HepG2 (cell line): ENCODE measurements around the gene GSDMA. TPM values are rescaled to one million over a fixed set of nuclear protein-coding genes. Genes with fewer than 3 reads are reported as not detected.

Experiments
- CREB1 ChIP-seq, 2 experiments: fragments of 450-650 bp in 1 of 2; IDR thresholded peaks; 2 replicates each; pipeline ENCODE4 v1.6.1; 2016 to 2017; ENCODE audit warnings: control low read depth in 1 of 2, mild to moderate bottlenecking in 1 of 2, missing compliant biosample characterization in 1 of 2, missing genetic modification characterization in 1 of 2
- FOXO4 ChIP-seq: sonication (generic); formaldehyde crosslinking; conservative IDR thresholded peaks from 2 replicates; pipeline ENCODE4 v1.8.1; 2023; ENCODE audit warnings: missing genetic modification reagents
- KAT2B ChIP-seq: fragments of 150-350 bp; IDR thresholded peaks from 2 replicates; pipeline ENCODE4 v1.6.1; 2014; ENCODE audit warnings: low read depth, low read length, borderline replicate concordance
- MBD4 ChIP-seq: IDR thresholded peaks from 2 replicates; pipeline ENCODE4 v1.6.1; 2012; ENCODE audit warnings: low read length, inconsistent platforms, borderline replicate concordance
- MED1 ChIP-seq: sonication (generic); formaldehyde crosslinking; IDR thresholded peaks from 2 replicates; pipeline ENCODE4 v1.4.0; 2020; ENCODE audit warnings: missing genetic modification reagents
- MLXIP ChIP-seq: sonication (generic); formaldehyde crosslinking; IDR thresholded peaks from 2 replicates; pipeline ENCODE4 v1.9.0; 2021; ENCODE audit warnings: missing genetic modification reagents, borderline replicate concordance
- MTA1 ChIP-seq: sonication (generic); formaldehyde crosslinking; IDR thresholded peaks from 2 replicates; pipeline ENCODE4 v1.4.0; 2020; ENCODE audit warnings: missing genetic modification reagents, mild to moderate bottlenecking, borderline replicate concordance
- NFIC ChIP-seq: IDR thresholded peaks from 2 replicates; pipeline ENCODE4 v1.6.1; 2012; ENCODE audit warnings: mild to moderate bottlenecking, low read length, inconsistent platforms
- PHF21A ChIP-seq: sonication (generic); formaldehyde crosslinking; IDR thresholded peaks from 2 replicates; pipeline ENCODE4 v1.5.0; 2020; ENCODE audit warnings: mild to moderate bottlenecking, missing genetic modification reagents
- PITX1 ChIP-seq: sonication (generic); formaldehyde crosslinking; IDR thresholded peaks from 2 replicates; pipeline ENCODE4 v1.5.1; 2020; ENCODE audit warnings: mild to moderate bottlenecking, missing genetic modification reagents
- POLR2AphosphoS2 ChIP-seq: IDR thresholded peaks from 2 replicates; pipeline ENCODE4 v1.6.1; 2011; ENCODE audit warnings: low read depth, low read length, improper control_type of control experiment
- RARG ChIP-seq: sonication (generic); formaldehyde crosslinking; IDR thresholded peaks from 2 replicates; pipeline ENCODE4 v1.4.0; 2020; ENCODE audit warnings: low read depth, mild to moderate bottlenecking, missing genetic modification reagents
- RORA ChIP-seq: sonication (generic); formaldehyde crosslinking; IDR thresholded peaks from 2 replicates; pipeline ENCODE4 v1.5.0; 2020; ENCODE audit warnings: mild to moderate bottlenecking, missing genetic modification reagents, moderate library complexity
- SP1 ChIP-seq, 2 experiments: fragments of 450-650 bp in 1 of 2; sonication (generic) in 1 of 2; formaldehyde crosslinking in 1 of 2; IDR thresholded peaks; 2 replicates each; pipeline versions ENCODE4 v1.4.0 to v1.6.1; 2016 to 2020; ENCODE audit warnings: missing genetic modification reagents in 1 of 2
- ZBTB21 ChIP-seq: sonication (generic); formaldehyde crosslinking; IDR thresholded peaks from 2 replicates; pipeline ENCODE4 v1.4.0; 2020; ENCODE audit warnings: missing genetic modification reagents
- ZKSCAN5 ChIP-seq: sonication (generic); formaldehyde crosslinking; IDR thresholded peaks from 2 replicates; pipeline ENCODE4 v1.5.1; 2020; ENCODE audit warnings: mild to moderate bottlenecking, missing genetic modification reagents
- ZMYM4 ChIP-seq: sonication (generic); formaldehyde crosslinking; IDR thresholded peaks from 2 replicates; pipeline ENCODE4 v1.8.1; 2023; ENCODE audit warnings: mild to moderate bottlenecking, missing genetic modification reagents
- ZNF256 ChIP-seq: sonication (generic); formaldehyde crosslinking; conservative IDR thresholded peaks from 2 replicates; pipeline ENCODE4 v1.4.0; 2020; ENCODE audit warnings: missing genetic modification reagents
- ZNF329 ChIP-seq: sonication (generic); formaldehyde crosslinking; IDR thresholded peaks from 2 replicates; pipeline ENCODE4 v1.9.0; 2021; ENCODE audit warnings: low read depth, mild to moderate bottlenecking, missing genetic modification reagents
- ZNF34 ChIP-seq: sonication (generic); formaldehyde crosslinking; IDR thresholded peaks from 2 replicates; pipeline ENCODE4 v1.4.0; 2020; ENCODE audit warnings: mild to moderate bottlenecking, missing genetic modification reagents, borderline replicate concordance
- ZNF501 ChIP-seq: sonication (generic); formaldehyde crosslinking; IDR thresholded peaks from 2 replicates; pipeline ENCODE4 v1.5.1; 2020; ENCODE audit warnings: mild to moderate bottlenecking, moderate library complexity, missing genetic modification reagents
- ZNF749 ChIP-seq: sonication (generic); formaldehyde crosslinking; IDR thresholded peaks from 2 replicates; pipeline ENCODE4 v1.8.0; 2022; ENCODE audit warnings: mild to moderate bottlenecking, missing genetic modification reagents, moderate library complexity, borderline replicate concordance
- ZSCAN29 ChIP-seq: sonication (generic); formaldehyde crosslinking; conservative IDR thresholded peaks from 2 replicates; pipeline ENCODE4 v1.4.0; 2020; ENCODE audit warnings: mild to moderate bottlenecking, missing genetic modification reagents
- polyA plus RNA-seq, 8 experiments: library from polyadenylated mRNA; depleted of rRNA in 3 of 8; stranded (reverse) in 7 of 8; unstranded in 1 of 8; fragments of >200 nt; fragmentation: Illumina TruSeq in 4 of 8; extraction: Trizol in 4 of 8; gene quantifications; 2 replicates each; pipeline versions ENCODE4 v1.2.1 to v1.2.3, GENCODE V29; 2011 to 2016; ENCODE audit warnings: low read depth in 4 of 8, missing spikeins in 1 of 8, mixed read lengths in 1 of 8; ENCODE audit not compliant: insufficient read depth in 1 of 8
- total RNA-seq, 5 experiments: library from RNA; depleted of rRNA; stranded (reverse); fragments of >200 nt; fragmentation: Illumina TruSeq; extraction: Trizol; gene quantifications; 2 replicates each; pipeline ENCODE4 v1.2.3, GENCODE V29; 2016; ENCODE audit warnings: low read depth in 1 of 5
- TF ChIP-seq, protein P1 (sequence below): IDR thresholded peaks from 2 replicates; pipeline ENCODE4 v1.6.1; 2012; ENCODE audit warnings: low read depth, low read length, improper control_type of control experiment

Gene GSDMA
- total and polyA plus RNA-seq, 2 of the 13 experiments (the other 11 are each of a cell fraction or from before 2014, with no cell fraction given): not detected

GRCh38 chr17:39923836-39924690, 38.7 kb upstream of the GSDMA start (continued):
- TF ChIP-seq FOXO4 (CRISPR knock-in tag) (no peak), ZNF501 (CRISPR knock-in tag) (peak; percentile 93), ZMYM4 (peak; percentile 49; the same call in 1 of the 2 replicates), KAT2B (no peak), ZKSCAN5 (0 out of 2 replicates have a peak, but pooled peaks have one; percentile 4), MED1 (CRISPR knock-in tag) (peak; percentile 100), RARG (CRISPR knock-in tag) (no peak), POLR2AphosphoS2 (no peak), PHF21A (peak; percentile 100), ZBTB21 (0 out of 2 replicates have a peak, but pooled peaks have one; percentile 40), ZNF749 (peak; percentile 97), ZNF34 (CRISPR knock-in tag) (peak; percentile 86; the same call in 1 of the 2 replicates), ZSCAN29 (CRISPR knock-in tag) (peak; percentile 97), MLXIP (CRISPR knock-in tag) (no peak; the same call in 1 of the 2 replicates), MTA1 (CRISPR knock-in tag) (peak; percentile 99), RORA (CRISPR knock-in tag) (no peak), PITX1 (CRISPR knock-in tag) (peak; percentile 94), CREB1 (IDR thresholded peaks at IDR 0.05) (peak; percentile 34; the same call in 1 of the 2 replicates), CREB1 (CRISPR knock-in tag; IDR thresholded peaks at IDR 0.05) (no peak), MBD4 (no peak), ZNF256 (CRISPR knock-in tag) (0 out of 2 replicates have a peak, but pooled peaks have one; percentile 73), SP1 (IDR thresholded peaks at IDR 0.05) (no peak), SP1 (CRISPR knock-in tag; IDR thresholded peaks at IDR 0.05) (peak; percentile 30; the same call in 1 of the 2 replicates), NFIC (peak; percentile 64; the same call in 1 of the 2 replicates), ZNF329 (CRISPR knock-in tag) (no peak)
- TF ChIP-seq, protein P1, sequence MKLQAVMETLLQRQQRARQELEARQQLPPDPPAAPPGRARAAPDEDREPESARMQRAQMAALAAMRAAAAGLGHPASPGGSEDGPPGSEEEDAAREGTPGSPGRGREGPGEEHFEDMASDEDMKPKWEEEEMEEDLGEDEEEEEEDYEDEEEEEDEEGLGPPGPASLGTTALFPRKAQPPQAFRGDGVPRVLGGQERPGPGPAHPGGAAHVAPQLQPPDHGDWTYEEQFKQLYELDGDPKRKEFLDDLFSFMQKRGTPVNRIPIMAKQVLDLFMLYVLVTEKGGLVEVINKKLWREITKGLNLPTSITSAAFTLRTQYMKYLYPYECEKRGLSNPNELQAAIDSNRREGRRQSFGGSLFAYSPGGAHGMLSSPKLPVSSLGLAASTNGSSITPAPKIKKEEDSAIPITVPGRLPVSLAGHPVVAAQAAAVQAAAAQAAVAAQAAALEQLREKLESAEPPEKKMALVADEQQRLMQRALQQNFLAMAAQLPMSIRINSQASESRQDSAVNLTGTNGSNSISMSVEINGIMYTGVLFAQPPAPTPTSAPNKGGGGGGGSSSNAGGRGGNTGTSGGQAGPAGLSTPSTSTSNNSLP: peak; percentile 81
